Vagina (tissue), 2 donors: ENCODE results near the gene ATOH8. TPM values are rescaled to one million over a fixed set of nuclear protein-coding genes. Genes with fewer than 3 reads are reported as not detected.

Experiments used
- DNase-seq, 2 donors: peaks; one replicate each; pipeline ENCODE4 v3.0.0-alpha.2; 2017; ENCODE audit errors: extremely low spot score in 2 of 2
- H3K27ac ChIP-seq: fragments of 200-600 bp; sonication (generic); one replicate; pipeline ENCODE4 v1.5.1; 2019
- H3K27me3 ChIP-seq: fragments of 200-600 bp; sonication (generic); one replicate; pipeline ENCODE4 v1.5.1; 2019
- H3K36me3 ChIP-seq, 2 donors: fragments of 200-600 bp; sonication (generic); one replicate each; pipeline ENCODE4 v1.5.1; 2017 to 2019
- H3K4me1 ChIP-seq: fragments of 200-600 bp; sonication (generic); one replicate; pipeline ENCODE4 v1.5.1; 2019
- H3K4me3 ChIP-seq, 2 donors: fragments of 200-600 bp; sonication (generic); 1 replicate in 1 of 2; 2 replicates in 1 of 2; pipeline ENCODE4 v1.5.1; 2016 to 2019
- H3K9me3 ChIP-seq: fragments of 200-600 bp; sonication (generic); one replicate; pipeline ENCODE4 v1.5.1; 2019
- POLR2A ChIP-seq, 2 donors: fragments of 450-650 bp; IDR thresholded peaks; one replicate each; pipeline ENCODE4 v1.6.1; 2017; ENCODE audit warnings: antibody characterized with exemption in 2 of 2, mild to moderate bottlenecking in 2 of 2, moderate library complexity in 2 of 2
- POLR2AphosphoS5 ChIP-seq, 2 donors: sonication (generic); formaldehyde crosslinking; IDR thresholded peaks; one replicate each; pipeline ENCODE4 v1.9.0; 2017; ENCODE audit warnings: antibody characterized with exemption in 2 of 2, mild to moderate bottlenecking in 2 of 2, low read depth in 1 of 2; ENCODE audit not compliant: insufficient read depth in 1 of 2
- intact Hi-C: fragments of 100-400 bp; cut with DNase I; formaldehyde crosslinking; loops from one replicate; pipeline ENCODE4 v1.15.1; 2023
- total RNA-seq: library from RNA; depleted of rRNA; stranded (reverse); fragments of >200 nt; gene quantifications from one replicate; pipeline ENCODE4 v1.2.3, GENCODE V29; 2016
- TF ChIP-seq, protein P1 (sequence below), 3 experiments: fragments of 450-650 bp in 2 of 3; fragments of 200-600 bp in 1 of 3; sonication (generic) in 1 of 3; IDR thresholded peaks; one replicate each; pipeline ENCODE4 v1.5.1; 2017 to 2019; ENCODE audit warnings: antibody characterized with exemption in 3 of 3, mild to moderate bottlenecking in 2 of 3, moderate library complexity in 2 of 3

Gene ATOH8
- total RNA-seq, 1 donor from 2014 or later: 66.5 TPM

GRCh38 chr2:85731606-85732005 lies 22.2 kb upstream of the ATOH8 start:
- no peaks in the 10 kb centered on the region for H3K27me3 ChIP-seq
- no peak overlapping the region for H3K27ac ChIP-seq
- H3K36me3 ChIP-seq: no peaks in the 10 kb centered on the region
- no peaks in the 10 kb centered on the region for H3K9me3 ChIP-seq
- intact Hi-C loops: no loop called here
- no peak overlapping the region for H3K4me3 ChIP-seq
- DNase-seq: no peak
- TF ChIP-seq POLR2A (IDR thresholded peaks at IDR 0.05) (no peak), POLR2AphosphoS5 (IDR thresholded peaks at IDR 0.05; ENCODE audit: insufficient read depth in 1 of 2, low read depth in 1 of 2) (no peak)
- TF ChIP-seq, protein P1, sequence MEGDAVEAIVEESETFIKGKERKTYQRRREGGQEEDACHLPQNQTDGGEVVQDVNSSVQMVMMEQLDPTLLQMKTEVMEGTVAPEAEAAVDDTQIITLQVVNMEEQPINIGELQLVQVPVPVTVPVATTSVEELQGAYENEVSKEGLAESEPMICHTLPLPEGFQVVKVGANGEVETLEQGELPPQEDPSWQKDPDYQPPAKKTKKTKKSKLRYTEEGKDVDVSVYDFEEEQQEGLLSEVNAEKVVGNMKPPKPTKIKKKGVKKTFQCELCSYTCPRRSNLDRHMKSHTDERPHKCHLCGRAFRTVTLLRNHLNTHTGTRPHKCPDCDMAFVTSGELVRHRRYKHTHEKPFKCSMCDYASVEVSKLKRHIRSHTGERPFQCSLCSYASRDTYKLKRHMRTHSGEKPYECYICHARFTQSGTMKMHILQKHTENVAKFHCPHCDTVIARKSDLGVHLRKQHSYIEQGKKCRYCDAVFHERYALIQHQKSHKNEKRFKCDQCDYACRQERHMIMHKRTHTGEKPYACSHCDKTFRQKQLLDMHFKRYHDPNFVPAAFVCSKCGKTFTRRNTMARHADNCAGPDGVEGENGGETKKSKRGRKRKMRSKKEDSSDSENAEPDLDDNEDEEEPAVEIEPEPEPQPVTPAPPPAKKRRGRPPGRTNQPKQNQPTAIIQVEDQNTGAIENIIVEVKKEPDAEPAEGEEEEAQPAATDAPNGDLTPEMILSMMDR (IDR thresholded peaks at IDR 0.05): no peak
- peaks cover 44% of the 10 kb centered on the region for H3K4me1 ChIP-seq

DNA sequence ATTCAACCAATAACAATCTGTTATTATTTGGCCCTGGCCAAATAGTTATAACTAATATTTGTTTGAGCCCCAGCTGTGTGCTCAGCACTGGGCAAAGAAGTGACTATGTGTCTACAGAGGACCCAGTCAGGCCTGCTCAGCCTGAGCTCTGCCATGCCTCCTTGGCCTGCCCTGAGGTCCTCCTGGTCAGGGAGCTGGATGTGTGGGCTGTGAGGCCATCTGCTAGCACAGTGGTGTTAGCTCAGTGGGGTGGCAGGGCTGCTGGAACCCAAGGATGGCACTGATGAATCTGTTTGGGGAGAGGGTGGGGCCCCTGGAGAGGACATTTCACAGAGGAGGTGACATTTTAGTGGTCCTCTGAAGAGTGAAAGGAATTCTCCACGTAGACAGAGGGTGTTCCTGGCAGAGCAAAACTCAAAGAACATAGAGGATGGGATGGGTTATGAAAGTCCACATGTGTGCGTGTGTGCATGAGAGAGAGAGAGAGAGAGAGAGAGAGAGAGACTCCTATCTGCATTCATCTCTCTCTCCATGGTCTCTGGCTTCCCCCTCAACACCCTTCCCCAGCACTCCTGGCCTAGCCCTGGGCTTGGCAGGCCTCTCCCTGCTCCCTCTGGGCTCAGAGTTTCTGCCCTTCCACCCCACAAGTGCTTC lies 21.2 kb upstream of the ATOH8 start:
- H3K27ac ChIP-seq: peak overlapping the region; percentile 49
- TF ChIP-seq POLR2A (IDR thresholded peaks at IDR 0.05) (no peak), POLR2AphosphoS5 (IDR thresholded peaks at IDR 0.05; ENCODE audit: insufficient read depth in 1 of 2, low read depth in 1 of 2) (no peak)
- TF ChIP-seq, protein P1 (IDR thresholded peaks at IDR 0.05): no peak
- H3K4me1 ChIP-seq: peaks cover 52% of the 10 kb centered on the region
- no peaks in the 10 kb centered on the region for H3K36me3 ChIP-seq
- H3K4me3 ChIP-seq: no peak overlapping the region
- H3K9me3 ChIP-seq: no peaks in the 10 kb centered on the region
- DNase-seq: no peak
- no peaks in the 10 kb centered on the region for H3K27me3 ChIP-seq
- intact Hi-C loops: no loop called here

GRCh38 chr2:85733121-85733960 lies 20.4 kb upstream of the ATOH8 start:
- no peaks in the 10 kb centered on the region for H3K9me3 ChIP-seq
- intact Hi-C loops: no loop called here
- H3K36me3 ChIP-seq: no peaks in the 10 kb centered on the region
- DNase-seq: no peak
- H3K4me3 ChIP-seq: no peak overlapping the region
- peaks cover 58% of the 10 kb centered on the region for H3K4me1 ChIP-seq
- TF ChIP-seq POLR2A (IDR thresholded peaks at IDR 0.05) (no peak), POLR2AphosphoS5 (IDR thresholded peaks at IDR 0.05; ENCODE audit: insufficient read depth in 1 of 2, low read depth in 1 of 2) (no peak)
- TF ChIP-seq, protein P1 (IDR thresholded peaks at IDR 0.05): no peak
- no peaks in the 10 kb centered on the region for H3K27me3 ChIP-seq
- peak overlapping the region; percentile 49 for H3K27ac ChIP-seq

- peak overlapping the region; percentile 49 for H3K27ac ChIP-seq
- H3K9me3 ChIP-seq: no peaks in the 10 kb centered on the region
- intact Hi-C loops: no loop called here
- H3K27me3 ChIP-seq: no peaks in the 10 kb centered on the region
- H3K36me3 ChIP-seq: no peaks in the 10 kb centered on the region
- no peak for DNase-seq
- H3K4me1 ChIP-seq: peaks cover 53% of the 10 kb centered on the region
- TF ChIP-seq POLR2A (IDR thresholded peaks at IDR 0.05) (no peak), POLR2AphosphoS5 (IDR thresholded peaks at IDR 0.05; ENCODE audit: insufficient read depth in 1 of 2, low read depth in 1 of 2) (no peak)
- TF ChIP-seq, protein P1 (IDR thresholded peaks at IDR 0.05): no peak
- no peak overlapping the region for H3K4me3 ChIP-seq
Measured at GRCh38 chr2:85734015-85734414, 19.8 kb upstream of the ATOH8 start.
